Urinary bladder (tissue), 4 donors: ENCODE data around the gene RCCD1. TPM values are rescaled to one million over a fixed set of nuclear protein-coding genes. Genes with fewer than 3 reads are reported as not detected.

Source experiments
- DNase-seq: peaks from one replicate; pipeline ENCODE4 v3.0.0-alpha.2; 2015; ENCODE audit errors: extremely low spot score
- H3K27ac ChIP-seq: one replicate; pipeline ENCODE4 v1.5.1; 2013; ENCODE audit warnings: low read depth, mild to moderate bottlenecking, moderate library complexity
- H3K36me3 ChIP-seq: one replicate; pipeline ENCODE4 v1.6.1; 2013; ENCODE audit warnings: mild to moderate bottlenecking, moderate library complexity; ENCODE audit not compliant: insufficient read depth
- H3K4me1 ChIP-seq: one replicate; pipeline ENCODE4 v1.6.1; 2013; ENCODE audit warnings: mild to moderate bottlenecking, moderate library complexity; ENCODE audit not compliant: insufficient read depth
- H3K4me3 ChIP-seq: one replicate; pipeline ENCODE4 v1.5.1; 2013; ENCODE audit warnings: low read depth, low read length
- WGBS: extraction: QIAGEN DNeasy Blood & Tissue Kit; methylation state at CpG from one replicate; pipeline ENCODE4 v1.1.7; 2013; 5-methylcytosine and 5-hydroxymethylcytosine counted together
- polyA plus RNA-seq: library from polyadenylated mRNA; stranded (reverse); fragments of 200-250 nt; gene quantifications from one replicate; pipeline ENCODE4 v1.2.3, GENCODE V29; 2013
- total RNA-seq: library from RNA; depleted of rRNA; stranded (reverse); fragments of >200 nt; gene quantifications from one replicate; pipeline ENCODE4 v1.2.3, GENCODE V29; 2014
- donor health status: healthy with polysubstance abuse.
- donor health status: healthy.

RCCD1 gene
- total and polyA plus RNA-seq, 2 donors = 7.5 to 10.3 TPM

DNA sequence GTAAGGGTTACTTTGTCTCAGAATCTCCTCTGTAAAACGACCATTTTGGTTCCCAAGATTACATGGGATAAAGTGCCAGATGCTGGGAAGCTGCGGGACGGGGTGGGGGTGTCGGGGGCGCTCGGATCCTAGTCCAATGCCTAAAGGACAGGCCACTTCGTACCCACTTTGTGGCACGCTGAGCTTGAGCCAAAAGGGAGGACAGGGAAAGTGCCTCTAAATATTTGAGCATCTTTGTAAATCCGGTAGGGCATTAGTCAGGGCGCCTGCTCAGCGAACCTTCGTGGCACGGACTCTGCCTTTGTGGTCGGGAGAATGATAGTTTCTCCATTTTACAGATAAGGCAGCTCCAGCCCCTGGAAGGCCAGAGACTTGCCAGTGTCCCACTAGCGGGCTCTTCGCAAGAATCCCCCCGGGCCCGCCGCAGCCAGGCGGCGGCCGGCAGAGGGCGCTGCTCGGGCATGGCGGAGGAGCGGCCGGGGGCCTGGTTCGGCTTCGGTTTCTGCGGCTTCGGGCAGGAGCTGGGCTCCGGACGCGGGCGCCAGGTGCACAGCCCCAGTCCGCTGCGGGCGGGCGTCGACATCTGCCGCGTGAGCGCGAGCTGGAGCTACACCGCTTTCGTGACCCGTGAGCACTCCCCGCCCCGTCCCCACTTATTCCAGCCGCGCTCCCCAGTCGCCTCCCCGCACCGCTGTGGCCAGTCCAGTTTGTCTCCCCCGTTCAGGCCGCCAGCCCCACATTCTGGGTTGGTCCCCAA lies 1.8 kb downstream of the RCCD1 start:
- H3K36me3 ChIP-seq = no peaks in the 10 kb centered on the region
- 8% methylated on average over 56 of the region's 56 CpGs for WGBS
- no peak for DNase-seq
- no peaks in the 10 kb centered on the region for H3K4me1 ChIP-seq
- H3K4me3 ChIP-seq = peak overlapping the region; percentile 49
- no peak overlapping the region for H3K27ac ChIP-seq

DNA sequence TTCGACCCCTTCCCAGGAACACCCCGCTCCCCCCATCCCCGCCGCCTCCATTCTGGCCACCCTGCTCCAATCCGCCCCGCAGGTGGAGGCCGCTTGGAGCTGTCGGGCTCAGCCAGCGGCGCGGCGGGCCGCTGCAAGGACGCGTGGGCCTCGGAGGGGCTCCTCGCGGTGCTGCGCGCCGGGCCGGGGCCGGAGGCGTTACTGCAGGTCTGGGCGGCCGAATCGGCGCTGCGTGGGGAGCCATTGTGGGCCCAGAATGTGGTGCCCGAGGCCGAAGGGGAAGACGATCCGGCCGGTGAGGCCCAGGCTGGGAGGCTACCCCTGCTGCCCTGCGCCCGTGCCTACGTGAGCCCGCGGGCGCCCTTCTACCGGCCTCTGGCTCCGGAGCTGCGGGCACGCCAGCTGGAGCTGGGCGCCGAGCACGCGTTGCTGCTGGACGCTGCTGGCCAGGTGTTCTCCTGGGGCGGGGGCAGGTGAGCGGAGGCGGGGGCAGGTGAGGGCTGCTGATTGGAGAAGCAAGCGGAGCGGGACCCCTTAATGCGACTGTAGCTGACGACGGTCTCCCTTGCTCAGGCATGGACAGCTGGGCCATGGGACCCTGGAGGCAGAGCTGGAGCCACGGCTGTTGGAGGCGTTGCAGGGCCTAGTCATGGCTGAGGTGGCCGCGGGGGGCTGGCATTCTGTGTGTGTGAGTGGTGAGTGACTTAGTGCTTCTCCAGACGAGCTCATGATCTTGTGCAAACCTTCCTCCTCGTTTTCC lies 2.5 kb downstream of the RCCD1 start:
- WGBS = 23% methylated on average over 63 of the region's 63 CpGs
- no peak overlapping the region for H3K27ac ChIP-seq
- DNase-seq = no peak
- no peaks in the 10 kb centered on the region for H3K36me3 ChIP-seq
- H3K4me1 ChIP-seq = no peaks in the 10 kb centered on the region
- peak overlapping the region; percentile 49 for H3K4me3 ChIP-seq

DNA sequence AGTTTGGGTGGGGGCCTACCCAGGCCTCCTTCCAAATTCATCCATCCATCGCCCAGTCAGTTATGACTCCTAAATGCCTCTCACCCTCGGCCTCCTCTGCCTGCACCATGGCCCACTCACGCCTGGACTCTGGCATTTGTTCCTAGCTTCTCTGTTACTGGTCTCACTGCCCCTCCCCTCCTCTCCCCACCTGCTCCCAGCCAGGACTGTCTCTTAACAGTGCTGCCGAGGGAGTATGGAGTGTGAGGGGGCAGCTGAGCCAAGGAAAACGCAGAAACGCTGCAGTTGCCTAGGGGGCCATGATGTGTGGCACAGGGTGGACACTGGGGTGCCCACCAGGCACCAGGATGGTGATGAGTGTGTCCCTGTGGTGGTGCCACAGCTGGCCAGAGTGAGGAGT lies 3.1 kb downstream of the RCCD1 start:
- H3K27ac ChIP-seq = no peak overlapping the region
- WGBS = 85% methylated on average over 6 of the region's 6 CpGs

GRCh38 chr15:90959028-90959595 lies 4.4 kb downstream of the RCCD1 start:
- H3K4me1 ChIP-seq = no peaks in the 10 kb centered on the region
- no peak for DNase-seq
- WGBS = 80% methylated on average over 8 of the region's 8 CpGs
- H3K36me3 ChIP-seq = no peaks in the 10 kb centered on the region
- no peak overlapping the region for H3K27ac ChIP-seq
- H3K4me3 ChIP-seq = no peak overlapping the region

More for the DNA sequence above, 3.1 kb downstream of the RCCD1 start:
- no peak for DNase-seq
- H3K4me3 ChIP-seq = no peak overlapping the region
- no peaks in the 10 kb centered on the region for H3K36me3 ChIP-seq
- H3K4me1 ChIP-seq = no peaks in the 10 kb centered on the region

- WGBS = 64% methylated on average over 5 of the region's 5 CpGs
- Histone ChIP-seq H3K4me1 (no peaks in the 10 kb centered on the region), H3K4me3 (no peak overlapping the region), H3K27ac (no peak overlapping the region), H3K36me3 (no peaks in the 10 kb centered on the region)
- DNase-seq = no peak
Observed at GRCh38 chr15:90959894-90960293, 5.2 kb downstream of the RCCD1 start.

DNA sequence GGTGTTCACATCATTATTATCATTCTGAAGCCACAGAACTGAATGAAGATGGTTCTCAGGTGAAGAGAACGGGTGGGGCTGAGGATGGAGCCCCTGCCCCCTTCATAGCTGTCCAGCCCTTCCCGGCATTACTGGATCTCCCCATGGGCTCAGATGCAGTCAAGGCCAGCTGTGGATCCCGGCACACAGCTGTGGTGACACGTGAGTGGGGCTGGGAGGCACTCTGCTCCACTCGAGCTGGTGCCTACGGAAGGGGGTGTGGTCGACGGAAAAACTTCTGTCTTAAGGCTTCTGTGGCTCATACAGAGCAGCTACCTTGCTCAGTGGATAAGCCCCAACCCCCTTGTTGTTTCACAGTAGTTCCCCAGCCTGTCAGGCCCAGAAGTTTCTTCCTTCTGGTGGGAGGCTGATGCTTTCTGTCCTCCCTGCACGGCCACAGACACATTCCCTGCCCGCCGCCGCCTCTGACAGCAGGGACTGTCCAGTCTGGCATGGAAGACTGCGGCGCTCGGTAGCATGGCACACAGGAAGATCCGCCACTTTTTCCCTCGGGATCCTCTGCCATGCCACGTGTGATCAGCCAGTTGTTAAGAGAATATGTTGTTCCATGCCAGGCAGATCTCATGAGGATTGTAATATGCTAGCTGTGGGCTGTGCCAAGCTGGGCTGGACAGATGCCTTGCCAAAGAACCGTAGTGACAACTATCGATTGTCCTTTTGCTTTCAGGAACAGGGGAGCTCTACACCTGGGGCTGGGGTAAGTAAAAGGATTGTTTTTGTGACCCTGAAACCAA lies 5.8 kb downstream of the RCCD1 start:
- Histone ChIP-seq H3K27ac (no peak overlapping the region), H3K4me3 (no peak overlapping the region), H3K36me3 (no peaks in the 10 kb centered on the region), H3K4me1 (no peaks in the 10 kb centered on the region)
- no peak for DNase-seq
- 88% methylated on average over 20 of the region's 20 CpGs for WGBS

DNA sequence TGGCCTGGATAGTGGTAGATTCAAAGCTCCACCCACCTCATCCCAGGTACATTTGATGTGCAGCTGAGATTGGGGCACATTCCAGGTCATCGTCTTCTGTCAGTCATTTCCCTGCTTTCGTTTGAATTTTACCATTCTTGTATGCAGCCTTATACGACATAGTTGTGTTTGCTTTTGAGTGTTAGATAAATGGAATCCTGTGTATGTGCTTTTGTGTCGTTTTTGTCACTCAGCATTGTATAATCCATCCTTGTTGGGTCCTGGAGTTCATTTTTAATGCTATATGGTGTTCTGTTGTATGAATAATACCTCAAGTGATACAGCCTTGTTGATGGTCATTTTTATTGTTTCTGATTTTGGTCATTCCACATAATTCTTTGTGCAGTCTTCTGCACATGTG lies 7.3 kb downstream of the RCCD1 start:
- DNase-seq = no peak
- H3K27ac ChIP-seq = no peak overlapping the region
- no peaks in the 10 kb centered on the region for H3K4me1 ChIP-seq
- no peak overlapping the region for H3K4me3 ChIP-seq
- no peaks in the 10 kb centered on the region for H3K36me3 ChIP-seq
- 86% methylated on average over 4 of the region's 4 CpGs for WGBS

- no peak overlapping the region for H3K27ac ChIP-seq
- H3K4me1 ChIP-seq = no peaks in the 10 kb centered on the region
- no peak overlapping the region for H3K4me3 ChIP-seq
- no peaks in the 10 kb centered on the region for H3K36me3 ChIP-seq
- DNase-seq = no peak
- 90% methylated on average over 9 of the region's 9 CpGs for WGBS
Observed at GRCh38 chr15:90966262-90966661, 11.6 kb downstream of the RCCD1 start.

- Histone ChIP-seq H3K36me3 (no peaks in the 10 kb centered on the region), H3K4me3 (no peak overlapping the region), H3K27ac (no peak overlapping the region), H3K4me1 (no peaks in the 10 kb centered on the region)
- 93% methylated on average over 5 of the region's 5 CpGs for WGBS
- DNase-seq = no peak
Observed at GRCh38 chr15:90967206-90967605, 12.5 kb downstream of the RCCD1 start.

- H3K27ac ChIP-seq = no peak overlapping the region
- 98% methylated on average over 1 of the region's 1 CpG for WGBS
- H3K36me3 ChIP-seq = no peaks in the 10 kb centered on the region
- no peaks in the 10 kb centered on the region for H3K4me1 ChIP-seq
- no peak for DNase-seq
- H3K4me3 ChIP-seq = no peak overlapping the region
Observed at GRCh38 chr15:90968434-90968833, 13.8 kb downstream of the RCCD1 start.

GRCh38 chr15:90970274-90970673 lies 15.6 kb downstream of the RCCD1 start:
- 98% methylated on average over 7 of the region's 7 CpGs for WGBS
- no peak overlapping the region for H3K4me3 ChIP-seq
- H3K36me3 ChIP-seq = no peaks in the 10 kb centered on the region

DNA sequence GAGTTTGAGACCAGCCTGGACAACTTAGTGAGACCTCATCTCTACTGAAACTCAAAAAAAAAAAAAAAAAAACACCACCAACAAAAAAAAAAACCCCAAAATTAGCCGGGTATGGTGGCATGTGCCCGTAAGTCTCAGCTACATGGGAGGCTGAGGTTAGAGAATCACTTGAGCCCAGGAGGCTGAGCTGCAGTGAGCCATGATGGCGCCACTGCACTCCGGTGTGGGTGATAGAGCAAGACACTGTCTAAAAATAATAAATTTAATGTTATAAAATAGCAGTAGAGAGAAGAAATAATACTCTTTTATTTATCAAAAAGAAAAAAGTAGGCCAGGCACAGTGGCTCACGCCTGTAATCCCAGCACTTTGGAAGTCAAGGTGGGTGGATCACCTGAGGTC lies 17.4 kb downstream of the RCCD1 start:
- Histone ChIP-seq H3K36me3 (no peaks in the 10 kb centered on the region), H3K4me3 (no peak overlapping the region), H3K27ac (no peak overlapping the region), H3K4me1 (no peaks in the 10 kb centered on the region)
- WGBS = 97% methylated on average over 5 of the region's 5 CpGs
- DNase-seq = no peak

More at GRCh38 chr15:90970274-90970673, 15.6 kb downstream of the RCCD1 start:
- Histone ChIP-seq H3K27ac (no peak overlapping the region), H3K4me1 (no peaks in the 10 kb centered on the region)
- no peak for DNase-seq

DNA sequence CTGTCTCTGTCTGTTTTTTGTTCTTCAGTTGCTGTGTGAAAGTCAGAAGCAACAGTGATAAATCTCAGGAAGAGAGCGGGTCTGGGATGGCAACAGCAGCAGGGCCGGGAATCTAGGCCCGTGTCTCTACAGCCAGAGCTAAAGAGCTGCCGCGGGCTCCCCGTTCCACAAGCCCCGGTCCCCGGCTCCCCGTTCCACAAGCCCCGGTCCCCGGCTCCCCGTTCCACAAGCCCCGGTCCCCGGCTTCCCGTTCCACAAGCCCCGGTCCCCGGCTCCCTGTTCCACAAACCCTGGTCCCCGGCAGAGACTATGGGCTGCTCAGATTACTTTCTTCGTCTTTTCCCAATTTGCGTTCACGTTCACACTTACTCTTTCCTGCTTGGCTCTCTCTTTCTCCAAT lies 19.5 kb downstream of the RCCD1 start:
- WGBS = 95% methylated on average over 21 of the region's 21 CpGs
- DNase-seq = no peak
- Histone ChIP-seq H3K27ac (no peak overlapping the region), H3K4me1 (no peaks in the 10 kb centered on the region), H3K4me3 (no peak overlapping the region), H3K36me3 (no peaks in the 10 kb centered on the region)
